ENCODE data around the gene ACOT7.

The ACOT7 gene

DNA sequence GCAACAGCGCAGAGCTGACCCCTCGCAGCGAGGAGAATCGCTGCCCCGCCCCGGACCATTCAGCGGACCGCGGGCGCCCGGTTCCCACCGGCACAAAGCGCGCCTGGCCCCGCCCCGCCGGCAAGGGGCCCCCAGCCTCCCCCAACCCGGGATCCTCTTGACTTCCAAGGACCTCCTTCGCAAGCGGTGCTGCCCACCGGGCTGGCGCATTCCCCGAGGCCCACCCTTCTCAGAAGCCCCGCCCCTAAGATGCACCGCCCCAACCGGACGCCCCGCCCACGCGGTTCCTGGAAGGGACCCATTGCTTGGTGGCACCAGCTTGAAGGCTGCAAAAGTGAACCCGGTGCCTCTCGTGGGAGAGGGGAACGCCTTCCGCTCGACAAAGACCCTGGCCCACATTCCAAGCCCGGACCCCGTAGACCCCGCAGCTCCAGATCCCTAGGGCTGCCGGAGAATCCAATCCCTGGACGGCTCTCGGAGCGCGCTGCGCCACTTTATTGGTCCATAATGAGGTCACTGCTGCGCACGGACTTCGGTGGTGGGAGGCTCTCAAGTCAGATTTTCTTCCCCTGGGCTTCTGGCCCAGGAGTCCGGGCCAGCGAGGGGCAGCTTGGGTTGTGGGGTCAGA, 147.6 kb downstream of the ACOT7 start:
- peak; percentile 68 for DNase-seq

DNA sequence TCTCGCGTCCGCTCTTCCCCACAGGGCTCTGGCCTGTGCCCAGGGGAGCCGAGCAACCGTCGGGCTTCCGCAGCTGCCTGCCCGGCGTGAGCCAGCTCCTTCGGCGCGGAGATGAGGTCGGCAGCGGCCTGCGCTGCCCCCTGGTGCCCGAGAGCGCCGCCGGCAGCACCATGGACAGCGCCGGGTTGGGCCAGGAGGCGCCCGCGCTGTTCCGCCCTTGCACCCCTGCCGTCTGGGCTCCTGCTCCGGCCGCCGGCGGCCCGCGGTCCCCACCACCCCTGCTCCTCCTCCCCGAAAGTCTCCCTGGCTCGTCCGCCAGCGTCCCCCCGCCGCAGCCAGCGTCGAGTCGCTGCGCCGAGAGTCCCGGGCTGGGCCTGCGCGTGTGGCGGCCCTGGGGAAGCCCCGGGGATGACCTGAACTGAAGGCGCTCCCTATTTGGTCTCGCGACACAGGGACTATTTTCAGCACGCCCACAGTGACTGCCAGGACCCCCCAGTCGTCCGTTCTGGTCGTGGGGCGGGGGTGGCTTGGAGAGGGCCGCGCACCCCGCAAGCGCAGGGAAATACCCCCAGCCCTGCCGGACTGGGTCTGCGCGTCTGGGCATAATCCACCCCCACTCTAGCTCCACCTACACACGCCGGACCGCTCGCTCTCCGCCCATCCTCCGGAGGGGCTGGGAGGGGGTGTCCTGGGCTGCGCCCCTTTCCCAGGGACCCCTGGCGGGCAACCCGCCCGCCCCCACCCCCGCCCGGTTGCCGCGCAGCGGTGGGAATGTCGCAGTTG, 148.3 kb downstream of the ACOT7 start:
- DNase-seq: peak; percentile 76

DNA sequence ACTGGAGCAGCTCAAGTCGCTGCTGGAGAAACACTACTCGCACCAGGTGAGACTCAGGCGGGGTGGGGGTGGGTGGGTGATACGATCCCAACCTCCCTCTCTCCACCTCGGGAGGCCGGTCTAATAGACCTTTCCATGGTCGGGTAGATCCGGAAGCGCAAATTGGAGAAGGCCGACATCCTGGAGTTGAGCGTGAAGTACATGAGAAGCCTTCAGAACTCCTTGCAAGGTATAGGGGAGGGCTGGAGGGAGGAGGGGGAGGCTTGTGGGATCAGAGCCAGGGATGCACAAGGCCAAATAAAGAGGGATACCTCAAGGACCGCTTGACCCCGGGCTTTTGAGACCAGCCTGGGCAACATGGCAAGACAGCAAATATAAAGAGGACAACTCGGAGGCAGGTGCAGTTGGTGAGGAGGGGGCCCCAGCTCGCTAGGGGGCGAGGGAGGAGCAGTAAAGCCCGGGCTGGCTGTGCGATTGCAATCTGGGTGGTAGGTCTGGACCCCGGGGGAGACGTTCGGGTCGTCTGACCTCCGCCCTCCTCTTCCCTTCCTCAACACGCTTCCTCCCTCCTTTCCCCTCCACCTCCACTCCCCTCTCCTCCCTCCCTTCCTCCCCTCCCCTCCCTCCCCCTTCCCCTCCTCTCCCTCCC, 149.0 kb downstream of the ACOT7 start:
- DNase-seq: no peak

DNA sequence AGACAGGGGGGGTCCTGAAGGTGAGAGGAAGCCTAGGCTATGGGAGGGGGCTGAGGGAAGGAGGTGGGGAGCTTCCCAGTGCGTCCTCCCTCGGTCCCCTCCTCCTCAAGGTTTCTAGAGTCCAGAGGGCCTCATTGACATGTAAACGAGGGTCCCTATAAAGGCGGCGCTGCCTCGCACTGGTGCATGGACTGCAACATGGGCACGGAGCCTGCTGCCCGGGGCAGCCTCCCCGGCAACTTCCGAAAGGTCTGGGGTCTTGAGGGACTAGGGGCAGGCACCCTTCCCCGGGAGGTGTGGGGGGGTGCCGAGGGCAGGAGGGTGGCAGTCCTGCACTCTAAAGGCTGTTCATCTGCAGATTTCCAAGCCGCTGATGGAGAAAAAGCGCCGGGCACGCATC, 149.6 kb downstream of the ACOT7 start, which contains the start of gene HES3:
HES3 (plus strand) TSS at position 187 of the 400 bp plus-strand sequence; CDS start at position 374, 187 bp downstream.
- no peak for DNase-seq

DNA sequence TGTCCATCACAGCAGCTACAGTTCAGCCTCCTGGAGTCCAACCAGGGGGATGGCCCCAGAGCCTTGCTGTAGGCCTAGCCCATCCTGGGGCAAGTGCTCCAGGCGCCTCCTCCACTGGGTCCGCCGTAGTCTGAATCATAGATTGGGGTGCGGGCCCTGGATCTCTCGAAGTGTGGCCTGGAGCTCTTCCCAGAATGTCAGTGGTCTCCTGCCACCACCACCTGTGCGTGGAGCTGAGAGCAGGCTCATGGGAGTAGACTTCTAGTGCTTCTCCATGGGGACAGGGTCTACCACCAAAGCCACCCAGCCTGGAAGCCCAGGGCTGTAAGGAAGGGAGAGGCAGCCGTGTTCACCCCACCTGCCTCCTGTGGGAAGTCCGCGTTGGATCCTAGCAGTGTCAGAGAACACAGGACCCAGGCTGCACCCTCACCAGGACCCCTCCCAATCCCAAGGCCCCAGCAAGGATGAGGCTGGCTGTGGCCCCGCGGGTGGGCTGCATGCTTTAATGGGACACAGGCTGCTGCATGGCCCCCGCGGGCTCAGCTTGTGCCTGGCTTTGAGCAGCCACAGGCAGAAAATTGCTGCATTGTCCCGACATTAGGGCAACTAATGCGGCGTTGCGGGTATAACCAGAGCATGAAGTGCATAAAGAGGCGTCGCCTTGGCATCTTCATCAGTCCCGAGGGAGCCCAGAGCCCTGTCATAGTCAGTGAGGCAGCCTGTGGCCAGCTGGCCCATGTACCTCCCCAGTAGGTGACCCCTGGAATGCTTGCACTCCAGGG, 150.3 kb downstream of the ACOT7 start:
- no peak for DNase-seq

DNA sequence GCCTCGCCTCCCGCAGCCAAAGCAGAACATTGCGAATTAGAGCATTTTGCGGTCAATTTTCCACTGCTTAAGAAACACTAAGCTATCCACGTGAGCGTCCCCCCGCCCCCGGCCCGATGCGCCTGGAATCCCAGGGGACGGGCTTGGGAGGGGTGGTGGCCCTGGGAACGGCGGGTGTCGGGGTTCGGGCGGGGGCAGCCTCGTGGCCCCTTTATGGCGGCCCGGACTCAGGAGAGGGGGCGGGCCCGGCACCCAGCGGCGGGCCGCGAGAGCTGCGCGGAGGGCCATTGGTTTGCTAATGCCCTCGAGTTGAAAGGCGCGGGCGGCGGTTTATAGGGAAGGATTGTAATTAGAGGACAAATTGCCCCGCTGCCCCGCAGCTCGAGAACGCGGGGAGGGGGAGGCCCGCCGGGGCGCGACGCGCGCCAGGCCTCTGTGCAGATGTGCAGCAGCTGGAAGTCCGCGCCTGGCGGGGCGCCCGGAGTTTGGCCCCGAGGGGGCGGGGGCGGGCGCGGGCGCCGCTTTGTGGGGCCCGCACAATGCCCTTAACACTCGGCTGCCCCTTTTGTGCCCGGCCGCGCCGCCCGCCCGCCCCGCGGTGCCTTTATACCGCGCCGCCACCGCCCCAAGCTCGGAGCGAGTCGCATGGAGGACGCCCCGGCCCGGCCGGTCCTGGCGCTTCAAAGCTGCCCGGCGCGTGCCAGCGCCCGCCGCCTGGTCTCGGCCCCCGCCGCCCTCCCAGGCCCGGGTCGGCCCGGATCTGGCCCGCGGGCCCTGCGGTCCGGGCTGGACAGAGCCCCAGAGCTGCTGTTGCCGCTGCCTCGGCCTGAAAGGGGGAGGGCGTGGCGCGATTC, 151.5 kb downstream of the ACOT7 start:
- no peak for DNase-seq

DNA sequence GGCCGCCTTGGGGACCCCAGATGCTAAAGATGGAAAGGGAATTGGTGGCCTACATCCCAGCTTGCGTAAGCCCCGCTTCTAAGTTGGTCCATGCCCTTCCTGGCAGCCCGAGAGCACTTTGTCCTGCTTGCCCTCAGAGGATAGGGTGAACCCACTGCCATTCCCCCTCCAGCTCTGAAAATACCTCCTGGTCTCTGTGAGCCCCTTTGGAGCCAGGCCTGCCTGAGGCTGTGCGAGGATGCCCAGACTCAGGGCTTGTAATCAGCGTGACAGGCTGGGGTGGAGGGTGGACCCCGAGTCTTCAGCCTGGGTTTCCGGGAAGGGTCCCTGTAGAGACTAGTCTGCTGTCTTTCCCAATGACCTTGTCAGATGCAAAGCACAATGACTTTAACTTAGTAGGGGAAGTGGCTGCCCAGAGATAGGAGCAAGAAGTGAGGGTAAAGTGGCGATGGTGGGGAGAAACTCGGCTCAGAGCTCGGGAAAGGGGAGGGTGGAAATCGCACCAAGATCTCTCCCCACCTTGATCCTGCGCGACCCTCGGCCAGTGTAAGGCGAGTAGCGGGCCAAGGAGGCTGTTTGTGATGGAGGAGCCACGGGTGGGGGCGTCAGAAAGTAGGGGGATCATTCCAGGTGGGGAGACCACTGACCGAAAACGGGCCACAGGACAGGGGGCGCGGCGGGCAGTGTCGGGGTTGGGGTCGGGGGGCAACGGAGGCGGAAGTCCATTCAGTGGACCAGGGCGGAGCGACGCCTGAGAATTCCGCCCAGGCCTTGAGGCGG, 152.3 kb downstream of the ACOT7 start:
- no peak for DNase-seq

DNA sequence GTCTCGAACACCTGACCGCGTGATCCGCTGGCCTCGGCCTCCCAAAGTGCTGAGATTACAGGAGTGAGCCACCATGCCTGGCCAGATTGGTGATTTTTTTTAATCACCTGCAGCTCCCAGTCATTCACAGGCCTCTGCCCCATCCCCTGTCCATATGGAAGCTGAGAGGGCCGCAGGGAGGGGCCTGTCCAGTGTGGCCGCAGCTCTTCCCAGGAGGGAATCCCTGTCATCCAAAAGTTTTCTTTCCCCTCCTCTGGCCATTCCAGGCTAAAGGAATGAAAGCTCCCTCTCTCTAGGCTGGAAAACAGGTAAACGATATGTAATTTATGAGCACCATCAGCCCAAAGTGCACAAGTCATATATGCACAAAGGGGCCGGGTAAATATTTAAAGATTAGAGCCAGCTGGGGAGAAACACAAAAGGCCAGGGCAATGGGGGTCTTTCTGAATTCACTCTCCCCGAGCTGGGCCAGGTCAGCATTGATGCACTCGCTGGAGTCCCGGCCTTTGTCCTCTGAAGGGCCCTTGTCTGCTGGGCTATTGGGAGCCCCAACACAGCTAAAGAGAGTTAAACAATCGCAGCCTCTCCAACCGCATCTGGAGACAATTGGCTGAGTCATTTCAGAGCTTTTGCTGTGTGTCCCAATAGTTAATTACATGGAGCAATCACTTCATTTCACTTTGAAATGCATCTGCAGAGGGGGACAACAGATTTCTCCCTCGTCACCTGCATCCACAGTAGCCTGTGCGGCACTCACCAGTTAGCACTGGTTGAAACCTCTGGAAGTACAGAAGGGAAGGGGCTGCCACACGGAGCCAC, 153.4 kb downstream of the ACOT7 start:
- no peak for DNase-seq

DNA sequence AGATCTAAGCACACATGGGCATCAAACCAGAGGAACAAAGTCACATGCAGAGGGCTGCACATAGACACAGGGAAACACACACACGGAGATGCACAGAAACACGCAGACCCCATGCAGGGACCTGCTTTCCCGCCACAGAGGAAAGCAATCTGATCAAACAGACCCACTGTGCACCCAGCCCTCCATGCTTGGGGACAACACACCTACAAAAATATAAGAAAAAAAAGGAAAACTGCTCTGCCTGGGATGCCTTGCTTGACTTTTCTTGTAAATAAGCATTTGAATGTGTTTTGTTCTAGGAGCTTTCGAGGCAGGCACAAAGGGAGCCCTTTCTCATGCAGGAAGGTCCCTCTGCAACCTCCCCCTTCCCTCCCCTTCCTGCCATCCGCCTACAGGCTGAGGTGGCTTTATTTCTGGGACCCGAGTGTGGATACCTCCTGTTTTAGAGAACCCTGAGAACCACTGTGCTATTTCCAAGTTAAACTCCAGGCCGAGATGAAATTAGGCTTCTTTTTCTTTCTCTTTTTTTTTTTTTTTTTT, 154.3 kb downstream of the ACOT7 start:
- DNase-seq: no peak

DNA sequence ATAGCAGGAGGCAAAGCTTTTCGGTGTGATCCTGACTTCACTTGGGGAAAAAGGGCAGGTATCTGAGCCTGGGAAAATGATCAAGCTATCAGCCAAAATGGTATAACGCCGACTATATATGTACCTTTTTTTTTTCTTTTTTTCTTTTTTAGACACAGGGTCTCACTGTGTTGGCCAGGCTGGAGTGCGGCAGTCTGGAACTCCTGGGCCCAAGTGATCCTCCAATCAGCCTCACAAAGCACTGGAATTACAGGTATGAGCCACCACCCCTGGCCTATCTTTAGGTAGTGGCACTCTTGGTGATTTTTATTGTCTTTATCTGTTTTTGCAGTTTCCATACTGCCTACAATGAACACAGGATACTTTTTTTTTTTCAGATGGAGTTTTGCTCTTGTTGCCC, 156.5 kb downstream of the ACOT7 start:
- no peak for DNase-seq

DNA sequence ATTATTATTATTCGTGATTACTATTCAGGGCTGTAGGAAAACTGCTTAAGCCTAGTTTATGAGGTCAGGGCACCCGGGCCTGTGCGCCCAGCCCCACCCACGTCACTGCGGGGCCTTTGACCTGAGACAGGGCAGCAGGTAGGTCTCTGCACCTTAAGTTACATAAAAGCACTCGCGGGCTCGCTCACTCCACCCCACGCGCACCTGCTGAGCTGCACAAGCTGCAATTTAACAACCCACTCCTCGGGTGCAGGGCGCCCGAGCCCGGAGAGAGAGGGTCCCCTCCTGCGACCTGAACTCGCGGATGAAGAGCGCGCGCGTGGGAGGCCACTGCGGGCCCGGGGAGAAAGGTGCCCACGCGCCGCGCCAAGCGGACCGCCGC, 158.3 kb downstream of the ACOT7 start:
- DNase-seq: peak; percentile 26

DNA sequence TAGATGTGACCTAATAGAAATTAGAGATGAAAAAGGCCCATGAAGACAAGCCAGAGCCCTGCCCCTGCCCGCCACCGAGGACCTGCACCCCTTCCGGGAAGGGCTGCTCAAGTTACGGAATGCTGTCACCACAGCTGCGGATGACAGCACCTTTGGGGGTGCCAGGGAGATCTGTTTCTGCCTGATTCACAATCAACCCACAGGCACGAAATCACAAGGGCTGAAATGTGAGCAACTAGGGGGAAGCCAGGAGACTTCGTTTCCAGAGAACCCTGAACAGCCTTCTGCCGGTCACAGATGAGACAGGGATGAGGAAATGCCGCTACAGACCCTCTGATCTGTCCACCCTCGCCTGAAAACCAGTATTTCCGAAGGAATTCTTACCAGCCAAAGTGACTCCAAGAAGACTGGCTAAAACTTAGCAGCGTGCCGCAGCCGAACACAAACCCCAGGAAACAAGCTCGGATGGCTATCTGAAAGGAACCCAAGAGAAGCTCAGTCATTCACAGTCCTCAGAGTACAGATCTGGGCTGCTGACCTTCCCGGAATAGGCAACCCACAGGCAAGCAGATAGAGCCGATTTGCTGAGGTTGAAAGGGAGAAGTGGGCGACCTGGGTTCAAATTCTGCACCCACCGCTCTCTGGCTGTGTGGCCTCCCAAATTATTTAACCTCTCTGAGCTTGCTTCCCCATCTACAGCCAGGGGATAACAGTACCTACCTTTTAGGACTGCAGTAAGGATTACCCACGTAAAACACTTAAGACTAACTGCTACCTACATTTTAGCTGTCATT, 158.9 kb downstream of the ACOT7 start:
- DNase-seq: no peak

DNA sequence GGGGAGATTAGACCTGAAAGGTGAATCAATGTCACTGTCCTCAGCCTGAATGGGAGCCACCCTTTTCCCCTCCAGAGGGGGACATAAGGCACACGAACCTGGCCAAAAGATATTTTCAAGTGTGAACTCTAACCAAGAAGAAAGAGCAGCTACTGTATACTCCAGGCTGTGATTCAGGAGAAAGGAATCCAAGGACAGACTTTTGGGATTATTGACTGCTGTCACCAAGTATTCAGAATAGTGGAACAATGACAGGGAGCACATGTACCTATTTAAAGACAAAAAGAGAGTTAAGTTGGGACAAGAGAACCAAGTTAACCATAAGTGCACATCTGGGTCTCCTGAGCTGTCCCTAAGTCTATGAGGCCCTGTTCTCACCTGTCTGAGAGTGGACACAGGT, 160.2 kb downstream of the ACOT7 start:
- no peak for DNase-seq

DNA sequence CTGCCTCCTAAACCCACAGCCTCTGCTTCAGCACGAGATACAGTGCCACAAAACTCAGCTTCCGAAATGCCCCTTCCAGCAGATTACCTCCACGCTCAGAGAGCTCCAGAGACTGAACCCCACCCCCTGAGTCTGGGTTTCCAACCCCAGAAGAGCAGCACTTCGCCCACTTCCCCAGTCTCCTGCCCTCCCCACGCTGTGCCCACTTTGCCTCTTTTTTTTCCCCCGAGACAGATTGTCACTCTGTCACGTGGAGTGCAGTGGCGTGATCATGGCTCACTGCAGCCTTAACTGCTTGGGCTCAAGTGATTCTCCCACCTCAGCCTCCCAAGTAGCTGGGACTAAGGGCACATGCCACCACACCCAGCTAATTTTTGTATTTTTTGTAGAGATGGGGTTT, 167.9 kb downstream of the ACOT7 start:
- DNase-seq: no peak

DNA sequence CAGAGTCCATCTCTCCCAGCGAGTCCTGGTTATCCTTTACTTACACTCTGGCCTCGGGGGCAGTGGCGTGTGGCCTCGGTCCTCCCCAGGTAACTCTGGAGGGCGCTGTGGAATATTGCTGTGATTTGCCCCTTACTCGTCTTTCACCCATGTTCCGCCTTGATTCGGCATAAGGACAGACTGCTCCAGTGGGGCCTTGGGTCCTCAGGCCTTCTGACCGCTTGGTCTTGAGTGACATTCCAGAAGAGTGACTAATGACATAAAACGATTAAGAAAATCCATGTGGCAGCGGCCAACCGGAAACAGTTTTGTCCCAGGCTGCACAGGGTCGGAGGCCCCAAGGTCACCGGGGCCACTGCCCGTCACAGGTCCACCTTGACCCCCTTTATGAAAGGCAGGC, 168.8 kb downstream of the ACOT7 start:
- no peak for DNase-seq

DNA sequence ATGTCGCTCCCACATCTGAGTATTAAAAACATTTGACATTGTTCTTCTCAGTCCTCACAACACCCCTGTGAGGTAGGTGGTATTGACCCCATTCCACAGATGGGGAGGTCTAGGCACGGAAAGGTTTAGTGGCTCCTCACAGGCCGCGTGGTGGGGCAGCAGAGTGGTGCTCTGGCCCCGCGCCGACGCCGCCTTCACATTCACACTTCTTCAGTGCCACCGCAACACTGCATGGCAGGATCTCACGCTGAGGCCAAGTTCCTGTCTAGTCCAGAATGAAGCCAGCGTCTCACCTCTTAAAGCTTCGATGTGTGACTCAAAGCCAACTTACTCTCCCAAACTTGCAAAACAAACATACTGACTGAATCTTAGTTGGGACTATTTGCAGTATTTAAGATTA, 169.9 kb downstream of the ACOT7 start:
- DNase-seq: no peak

DNA sequence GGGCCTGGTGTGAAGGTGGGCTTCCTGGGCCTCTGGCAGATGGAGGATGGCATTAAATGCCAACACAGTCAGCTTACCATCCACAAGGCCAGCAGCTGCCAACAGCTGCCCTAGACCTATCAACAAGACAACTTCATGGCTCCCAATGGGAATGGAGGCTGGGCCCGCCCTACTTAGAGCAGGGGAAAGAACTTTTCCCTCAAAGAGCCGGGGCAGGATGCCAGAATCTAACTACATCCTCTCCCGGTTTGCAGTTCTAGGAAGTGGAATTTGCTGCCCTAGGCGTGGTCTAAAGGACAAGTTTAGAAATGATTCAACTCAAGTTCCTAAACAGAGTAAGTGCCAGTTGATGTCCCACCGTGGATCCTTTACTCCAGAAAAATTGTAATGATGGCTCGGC, 170.9 kb downstream of the ACOT7 start:
- no peak for DNase-seq

DNA sequence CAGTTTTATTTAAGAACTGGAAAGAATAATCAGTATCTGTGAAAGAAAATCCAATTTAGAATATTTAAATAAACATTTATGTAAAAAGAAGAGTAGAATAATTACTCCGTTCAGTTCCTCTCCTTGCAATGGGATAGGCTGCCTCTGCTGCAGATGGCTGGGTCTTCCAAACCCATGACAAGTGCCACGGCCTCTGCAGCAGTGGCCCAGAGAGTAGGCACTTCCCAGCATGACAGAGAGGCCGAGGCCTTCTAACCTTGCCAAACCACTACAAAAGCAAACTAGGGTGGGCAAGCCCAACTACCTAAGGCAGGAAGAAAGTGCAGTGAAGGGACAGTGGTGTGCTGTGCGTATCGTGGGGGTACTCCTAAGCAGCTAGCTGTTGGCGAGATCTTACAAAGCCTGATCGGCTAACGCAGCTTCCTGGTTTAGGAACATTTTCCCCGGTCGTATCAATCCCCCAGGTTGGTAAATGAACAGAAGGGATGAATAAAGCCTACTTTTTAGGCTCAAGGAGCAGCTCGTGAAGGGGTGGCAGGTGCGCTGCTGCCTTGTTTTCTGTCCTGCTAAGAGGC, 172.3 kb downstream of the ACOT7 start:
- no peak for DNase-seq

DNA sequence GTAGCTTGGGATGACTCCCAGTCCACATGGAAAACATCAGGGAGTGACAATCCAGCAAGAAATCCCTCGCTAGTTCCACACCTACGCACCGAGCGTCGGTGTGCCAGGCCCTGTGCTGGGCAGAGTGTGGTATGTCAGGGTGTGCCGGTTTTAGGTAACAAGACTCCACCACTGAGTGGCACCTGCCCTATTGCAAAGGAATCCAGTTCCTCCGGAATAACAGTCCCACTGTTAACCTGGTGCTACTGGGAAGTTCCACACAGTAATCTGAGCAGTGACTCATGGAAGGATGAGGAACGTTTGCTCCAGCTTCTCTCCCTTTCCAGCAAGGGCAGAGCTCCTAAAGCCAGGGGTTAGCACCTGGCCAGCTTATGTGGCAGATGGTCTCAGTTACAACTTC, 173.3 kb downstream of the ACOT7 start:
- DNase-seq: no peak
